GM21786 (cell line): ENCODE measurements around the gene XYLT1.

Experiments
- ATAC-seq: cut with Tn5 transposase; IDR thresholded peaks from one replicate; pipeline ENCODE4 v1.9.1; 2021; ENCODE audit not compliant: unreplicated experiment

XYLT1 gene

GRCh38 chr16:17404941-17405689 lies 65.6 kb downstream of the XYLT1 start:
- ATAC-seq: no peak

GRCh38 chr16:17403859-17404545 lies 66.8 kb downstream of the XYLT1 start:
- ATAC-seq: no peak

- ATAC-seq: no peak
Observed at GRCh38 chr16:17403156-17403809, 67.5 kb downstream of the XYLT1 start.

- no peak for ATAC-seq
Observed at GRCh38 chr16:17397499-17397891, 73.3 kb downstream of the XYLT1 start.

GRCh38 chr16:17396762-17397498 lies 73.8 kb downstream of the XYLT1 start:
- ATAC-seq: no peak

- no peak for ATAC-seq
Observed at GRCh38 chr16:17395849-17396480, 74.8 kb downstream of the XYLT1 start.

- ATAC-seq: no peak
Observed at GRCh38 chr16:17392857-17393692, 77.7 kb downstream of the XYLT1 start.

GRCh38 chr16:17392127-17392856 lies 78.5 kb downstream of the XYLT1 start:
- no peak for ATAC-seq

- no peak for ATAC-seq
Observed at GRCh38 chr16:17391715-17392114, 79.0 kb downstream of the XYLT1 start.

- no peak for ATAC-seq
Observed at GRCh38 chr16:17389384-17389783, 81.4 kb downstream of the XYLT1 start.

GRCh38 chr16:17387256-17387655 lies 83.5 kb downstream of the XYLT1 start:
- no peak for ATAC-seq

- no peak for ATAC-seq
Observed at GRCh38 chr16:17386229-17386628, 84.5 kb downstream of the XYLT1 start.

GRCh38 chr16:17384471-17384870 lies 86.3 kb downstream of the XYLT1 start:
- ATAC-seq: no peak

GRCh38 chr16:17382949-17383863 lies 87.6 kb downstream of the XYLT1 start:
- ATAC-seq: no peak

- no peak for ATAC-seq
Observed at GRCh38 chr16:17382514-17382913, 88.2 kb downstream of the XYLT1 start.

- no peak for ATAC-seq
Observed at GRCh38 chr16:17381784-17382183, 89.0 kb downstream of the XYLT1 start.

GRCh38 chr16:17380613-17381012 lies 90.1 kb downstream of the XYLT1 start:
- no peak for ATAC-seq

- no peak for ATAC-seq
Observed at GRCh38 chr16:17379121-17379571, 91.6 kb downstream of the XYLT1 start.
